ENCODE data around the gene SHC3.
"Not testable (repeated sequence)": the region's sequence is repeated elsewhere in the genome, so short reads cannot be mapped to it uniquely, and the experiment has no call there.

SHC3 gene, protein sequence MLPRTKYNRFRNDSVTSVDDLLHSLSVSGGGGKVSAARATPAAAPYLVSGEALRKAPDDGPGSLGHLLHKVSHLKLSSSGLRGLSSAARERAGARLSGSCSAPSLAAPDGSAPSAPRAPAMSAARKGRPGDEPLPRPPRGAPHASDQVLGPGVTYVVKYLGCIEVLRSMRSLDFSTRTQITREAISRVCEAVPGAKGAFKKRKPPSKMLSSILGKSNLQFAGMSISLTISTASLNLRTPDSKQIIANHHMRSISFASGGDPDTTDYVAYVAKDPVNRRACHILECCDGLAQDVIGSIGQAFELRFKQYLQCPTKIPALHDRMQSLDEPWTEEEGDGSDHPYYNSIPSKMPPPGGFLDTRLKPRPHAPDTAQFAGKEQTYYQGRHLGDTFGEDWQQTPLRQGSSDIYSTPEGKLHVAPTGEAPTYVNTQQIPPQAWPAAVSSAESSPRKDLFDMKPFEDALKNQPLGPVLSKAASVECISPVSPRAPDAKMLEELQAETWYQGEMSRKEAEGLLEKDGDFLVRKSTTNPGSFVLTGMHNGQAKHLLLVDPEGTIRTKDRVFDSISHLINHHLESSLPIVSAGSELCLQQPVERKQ
- total RNA-seq, result 0.05 to 0.44 reads per million in 2 donors

DNA sequence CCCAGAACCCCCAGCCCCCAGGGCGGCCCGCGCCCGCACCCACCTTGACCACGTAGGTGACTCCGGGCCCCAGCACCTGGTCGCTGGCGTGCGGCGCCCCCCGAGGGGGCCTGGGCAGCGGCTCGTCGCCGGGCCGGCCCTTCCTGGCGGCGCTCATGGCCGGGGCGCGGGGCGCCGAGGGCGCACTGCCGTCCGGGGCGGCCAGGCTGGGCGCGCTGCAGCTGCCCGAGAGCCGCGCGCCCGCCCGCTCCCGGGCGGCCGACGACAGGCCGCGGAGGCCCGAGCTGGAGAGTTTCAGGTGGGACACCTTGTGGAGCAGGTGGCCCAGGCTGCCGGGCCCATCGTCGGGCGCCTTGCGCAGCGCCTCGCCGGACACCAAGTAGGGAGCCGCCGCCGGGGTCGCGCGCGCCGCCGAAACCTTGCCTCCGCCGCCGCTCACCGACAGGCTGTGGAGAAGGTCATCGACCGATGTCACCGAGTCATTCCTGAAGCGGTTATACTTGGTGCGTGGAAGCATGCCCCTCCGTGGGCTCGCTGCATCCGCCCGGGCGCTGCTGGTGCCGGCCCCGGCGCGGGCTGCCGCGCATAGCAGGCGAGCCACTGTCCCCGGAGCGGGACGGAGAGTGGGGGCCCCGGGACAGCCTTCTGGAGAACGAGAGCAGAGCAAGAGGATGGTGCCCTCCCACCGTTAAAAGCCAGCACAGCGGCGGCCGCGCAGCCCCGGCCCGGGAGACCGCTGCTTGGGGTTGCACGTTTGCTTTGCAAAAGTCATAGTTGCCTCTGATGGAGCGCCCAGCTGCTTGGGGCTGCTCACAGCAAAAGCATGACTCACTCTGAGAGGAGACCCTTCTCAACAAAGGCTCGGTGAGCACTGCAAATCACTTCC, at the start of gene SHC3:
TSS of gene SHC3 (minus strand) at position 875 of the 886 bp plus-strand sequence. CDS start at position 517, 358 bp downstream.
- DNase-seq, result no peak

DNA sequence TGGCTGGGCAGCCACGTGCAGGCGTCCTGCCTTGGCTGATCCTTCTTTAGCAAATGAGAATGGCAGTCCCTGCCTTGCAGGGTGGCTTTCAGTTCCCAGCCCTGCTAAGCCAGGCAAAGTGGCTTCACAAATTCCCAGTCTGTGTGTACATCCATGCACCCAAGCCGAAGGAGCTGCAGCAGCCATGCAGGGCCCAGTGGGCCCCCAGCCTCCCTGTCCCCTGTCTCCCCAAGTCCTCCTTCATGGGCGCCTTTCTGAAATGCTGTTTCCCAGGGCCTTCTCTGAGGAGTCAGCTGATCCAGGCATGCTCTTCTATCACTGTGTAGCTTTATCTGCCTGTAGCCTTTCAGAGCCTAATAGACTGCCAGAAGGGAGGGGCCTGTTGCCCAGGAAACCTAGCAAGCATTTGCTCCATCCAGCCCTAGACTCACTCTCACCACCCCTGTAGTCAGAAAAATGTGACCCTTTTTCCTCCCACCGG, 47.4 kb upstream of the SHC3 start:
- no peak for DNase-seq

DNA sequence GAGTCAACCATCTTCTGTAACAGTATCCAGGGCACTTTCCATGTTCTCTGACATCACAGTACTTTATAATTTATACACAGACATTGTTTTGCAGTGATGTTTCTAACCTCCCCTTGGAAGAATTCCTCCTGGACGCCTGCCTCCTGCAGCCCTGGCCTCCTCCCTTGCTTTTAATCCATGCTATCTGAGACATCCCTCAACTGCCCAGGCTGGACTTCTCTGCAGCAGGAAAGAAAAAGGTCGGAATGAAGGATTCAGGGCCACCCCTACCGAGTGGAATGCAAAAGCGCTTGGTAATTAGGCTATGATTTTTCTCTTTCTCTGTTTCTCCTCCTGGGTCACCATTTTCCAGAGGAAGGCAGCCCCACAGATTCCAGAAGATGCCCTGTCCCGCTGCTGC, 47.0 kb upstream of the SHC3 start:
- no peak for DNase-seq

DNA sequence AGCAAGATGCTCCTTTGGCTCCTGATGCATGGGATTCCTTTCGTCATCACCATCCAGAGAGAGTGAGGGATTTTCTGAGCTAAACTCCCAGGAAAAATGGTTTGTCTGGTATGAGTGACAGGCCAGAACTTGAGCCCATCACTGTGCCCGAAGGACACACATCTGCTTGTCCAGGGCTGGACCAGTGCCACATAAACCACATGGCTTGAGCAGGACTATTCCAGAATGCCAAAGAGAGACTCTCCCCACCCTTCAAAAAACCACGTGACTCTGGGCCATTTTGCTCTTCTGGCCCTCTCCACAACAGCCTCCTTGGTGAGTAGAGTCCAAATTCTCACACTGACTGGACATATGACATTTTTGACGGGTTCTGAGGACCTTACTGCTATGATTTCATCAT, 46.4 kb upstream of the SHC3 start:
- no peak for DNase-seq

DNA sequence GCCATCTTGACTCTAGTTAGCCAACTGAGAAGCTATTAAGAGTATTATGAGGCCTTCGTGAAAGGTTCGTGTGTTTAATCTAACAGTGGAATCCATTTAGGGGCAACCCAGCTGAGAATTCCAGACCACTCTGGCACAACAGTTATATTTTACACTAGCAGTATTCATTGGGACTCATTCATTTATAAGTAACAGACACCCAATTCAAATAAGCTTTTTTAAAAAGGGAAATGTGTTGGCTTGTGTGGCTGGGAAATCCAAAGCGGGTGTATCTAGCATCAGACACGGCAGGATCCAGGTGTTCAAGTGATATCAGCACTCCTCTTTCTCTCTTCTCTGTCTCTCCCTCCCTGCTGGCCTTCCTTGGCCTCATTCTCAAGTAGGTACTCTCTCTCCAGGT, 46.0 kb upstream of the SHC3 start:
- DNase-seq, result no peak

DNA sequence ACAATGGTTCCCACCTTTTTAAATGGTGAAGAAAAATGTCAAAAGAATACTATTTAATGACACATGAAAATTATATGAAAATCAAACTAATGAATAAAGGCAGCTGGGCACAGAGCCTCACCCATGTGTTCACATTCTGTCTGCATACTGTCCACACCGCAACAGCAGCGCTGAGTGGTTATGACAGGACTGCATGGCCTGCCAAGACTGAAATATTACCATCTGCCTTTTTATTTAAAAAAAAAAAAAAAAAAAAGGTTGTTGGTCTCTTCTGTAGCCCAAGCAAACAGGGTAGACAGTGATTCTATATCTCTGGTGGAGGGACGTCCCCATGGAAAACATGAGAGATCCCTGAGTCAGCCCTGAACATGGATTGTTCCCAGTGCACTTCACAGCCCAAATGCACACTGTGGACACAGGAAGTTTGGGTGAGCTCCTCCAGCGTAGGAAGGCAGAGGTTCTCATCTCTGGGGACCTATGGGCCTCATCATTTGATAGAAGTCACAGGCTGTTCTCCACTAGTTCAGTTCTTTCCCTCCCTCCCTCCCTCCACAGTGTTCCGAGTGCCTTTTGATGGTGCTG, 44.9 kb upstream of the SHC3 start:
- DNase-seq, result no peak

DNA sequence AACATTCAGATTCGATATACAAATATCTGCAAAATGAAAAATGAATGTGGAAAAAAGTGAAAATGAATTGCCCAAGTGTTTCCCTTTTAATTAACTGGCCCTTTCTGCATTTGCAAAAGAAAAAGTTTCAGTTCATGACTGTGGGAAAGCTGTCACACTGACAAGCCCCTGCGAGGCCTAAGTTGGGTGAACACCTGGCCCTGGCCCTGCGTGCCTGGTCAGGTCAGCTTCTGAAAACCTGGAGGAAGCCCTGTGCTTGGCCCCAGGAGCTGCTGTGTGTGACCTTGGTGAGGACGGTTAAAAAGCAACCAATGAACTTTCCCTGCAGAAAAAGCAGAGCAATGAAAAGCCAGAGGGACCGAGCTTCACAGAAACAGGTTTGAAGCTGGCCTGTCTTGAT, 41.0 kb upstream of the SHC3 start:
- no peak for DNase-seq

DNA sequence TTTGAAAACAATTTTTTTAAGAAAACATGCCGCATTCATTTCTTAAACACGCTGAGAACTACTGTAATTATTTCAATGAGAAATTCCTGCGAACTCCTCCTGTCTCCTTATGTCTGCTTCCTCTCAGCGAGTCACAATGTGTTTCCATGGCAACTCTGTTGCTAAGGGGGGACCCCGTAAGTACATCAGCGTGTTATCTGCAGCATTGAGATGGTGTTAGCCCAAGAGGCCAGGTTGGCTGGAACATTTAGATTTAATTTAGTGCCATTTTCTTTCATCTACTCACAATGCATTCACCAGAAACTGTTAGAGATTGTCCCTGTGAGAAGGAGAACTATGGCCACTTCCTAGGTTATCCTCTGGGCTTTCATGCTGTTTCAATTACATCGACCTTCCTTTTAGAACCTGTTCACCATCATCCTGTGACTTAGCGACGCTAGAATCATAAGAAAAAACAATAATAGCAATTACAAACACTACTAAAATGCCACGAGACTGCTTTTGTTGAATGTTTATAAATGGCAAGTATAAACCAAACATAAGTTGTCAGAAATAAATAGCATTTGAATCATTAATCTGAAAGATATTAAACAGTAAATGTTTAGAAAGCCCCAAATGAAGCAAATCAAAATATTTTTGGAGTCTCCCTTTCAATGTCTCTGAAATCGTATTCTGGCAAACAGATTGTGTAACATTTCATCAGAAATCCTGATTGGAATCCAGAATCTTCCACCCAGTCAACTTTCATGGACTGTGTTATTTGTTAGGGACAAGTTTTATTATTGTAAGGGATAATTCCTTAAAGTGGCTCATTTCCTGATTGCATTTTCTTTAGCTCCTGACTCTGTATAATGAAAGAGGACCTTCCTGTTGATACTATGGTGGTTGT, 39.7 kb upstream of the SHC3 start:
- DNase-seq, result no peak

DNA sequence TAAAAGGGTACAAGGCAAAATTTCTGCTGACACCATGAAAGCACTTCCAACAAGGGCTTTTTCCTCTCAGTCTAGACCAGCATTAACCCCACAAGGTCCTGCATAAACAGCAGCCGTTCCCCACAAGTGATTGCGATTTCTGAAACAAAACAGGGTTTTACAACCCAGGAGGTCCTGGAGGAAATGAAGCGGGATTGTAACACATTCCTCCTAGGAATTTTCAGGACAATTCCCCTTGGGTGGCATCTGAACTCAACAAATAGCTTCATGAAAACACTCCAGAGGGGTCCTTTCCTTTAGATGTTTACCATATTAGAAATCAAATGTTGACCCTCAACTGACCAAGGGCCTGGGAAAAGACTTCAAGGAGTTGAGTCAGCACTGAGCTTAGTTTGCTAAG, 36.7 kb upstream of the SHC3 start:
- DNase-seq, result no peak

DNA sequence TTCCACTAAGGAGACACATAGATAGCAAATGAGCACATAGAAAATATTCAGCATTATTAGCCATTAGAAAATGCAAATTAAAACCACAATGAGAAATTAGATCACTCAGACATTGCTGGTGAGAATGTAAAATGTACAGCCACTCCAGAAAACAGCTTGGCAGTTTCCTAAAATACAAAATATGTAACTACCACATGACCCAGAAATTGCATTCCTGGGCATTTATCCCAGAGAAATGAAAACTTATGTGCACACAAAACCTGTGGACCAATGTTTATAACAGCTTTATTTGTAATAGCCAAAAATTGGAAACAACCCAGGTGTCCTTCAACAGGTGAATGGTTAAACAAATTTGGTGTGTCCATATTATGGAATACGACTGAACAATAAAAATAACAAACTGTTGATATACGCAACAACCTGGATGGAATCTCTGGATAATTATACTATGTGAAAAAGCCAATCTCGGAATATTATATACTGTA, 34.8 kb upstream of the SHC3 start:
- no peak for DNase-seq

DNA sequence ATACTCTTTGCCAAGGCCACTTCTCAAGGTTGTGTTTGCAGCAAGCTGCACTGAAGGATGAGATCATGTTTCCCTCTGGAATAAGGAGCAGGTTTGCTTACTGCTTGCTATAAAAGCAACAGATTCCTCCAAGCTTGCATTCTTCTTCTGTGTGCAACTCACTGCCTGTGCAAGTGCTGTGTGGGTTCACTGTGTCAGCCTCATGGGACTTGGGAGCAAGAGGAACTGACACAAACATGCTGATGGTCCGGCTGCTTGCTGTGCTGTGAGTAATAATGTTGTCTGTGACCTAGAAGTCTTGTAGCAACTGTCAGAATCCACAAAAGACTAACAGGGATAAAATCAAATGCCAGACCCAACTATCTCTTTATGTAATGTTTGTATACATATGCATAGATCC, 33.6 kb upstream of the SHC3 start:
- no peak for DNase-seq

DNA sequence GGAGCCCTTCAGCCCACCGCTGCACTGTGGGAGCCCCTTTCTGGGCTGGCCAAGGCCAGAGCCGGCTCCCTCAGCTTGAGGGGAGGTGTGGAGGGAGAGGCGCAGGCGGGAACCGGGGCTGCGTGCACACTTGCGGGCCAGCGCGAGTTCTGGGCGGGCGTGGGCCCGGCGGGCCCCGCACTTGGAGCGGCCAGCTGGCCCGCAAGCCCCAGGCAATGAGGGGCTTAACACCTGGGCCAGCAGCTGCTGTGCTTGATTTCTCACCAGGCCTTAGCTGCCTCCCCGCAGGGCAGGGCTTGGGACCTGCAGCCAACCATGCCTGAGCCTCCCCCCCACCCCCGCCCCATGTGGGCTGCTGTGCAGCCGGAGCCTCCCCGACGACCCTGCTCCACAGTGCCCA, 30.7 kb upstream of the SHC3 start:
- DNase-seq, result not testable (repeated sequence)

DNA sequence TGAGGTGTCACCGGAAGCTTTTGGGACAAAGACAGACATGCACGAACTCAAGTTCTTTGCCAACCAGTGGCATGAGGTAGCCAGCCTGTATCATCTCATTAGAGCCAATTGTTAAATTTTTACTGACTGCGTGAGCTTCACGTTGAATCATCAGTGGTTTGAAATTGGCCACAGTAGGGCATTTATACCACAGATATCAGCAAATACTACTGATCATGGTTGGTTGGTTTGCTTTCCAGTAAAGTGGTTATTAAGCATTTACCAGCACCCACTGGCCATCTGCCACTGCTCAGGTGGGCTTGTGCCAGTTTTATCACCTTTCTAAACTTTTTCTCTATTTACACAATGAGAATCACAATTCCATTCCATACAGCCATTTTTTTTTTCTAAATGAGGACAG, 28.4 kb upstream of the SHC3 start:
- DNase-seq, result no peak

DNA sequence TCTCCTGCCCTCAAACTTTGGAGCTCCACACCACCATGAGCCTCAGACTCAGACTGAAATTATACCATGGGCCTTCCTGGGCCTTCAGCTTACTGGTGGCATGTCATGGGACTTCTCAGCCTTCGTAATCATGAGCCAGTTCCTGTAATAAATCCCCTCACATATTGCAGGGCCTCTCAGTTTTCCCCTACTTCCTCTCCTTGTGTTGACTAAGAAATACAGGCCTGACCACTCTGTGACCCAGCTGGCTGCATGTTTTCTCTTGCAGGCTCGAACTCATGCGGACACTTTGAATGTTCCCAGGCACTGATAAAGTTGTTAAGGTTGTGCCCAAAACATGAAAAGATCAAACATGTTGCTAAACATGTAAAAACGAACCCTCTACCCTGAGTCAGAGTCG, 26.2 kb upstream of the SHC3 start:
- DNase-seq, result no peak

DNA sequence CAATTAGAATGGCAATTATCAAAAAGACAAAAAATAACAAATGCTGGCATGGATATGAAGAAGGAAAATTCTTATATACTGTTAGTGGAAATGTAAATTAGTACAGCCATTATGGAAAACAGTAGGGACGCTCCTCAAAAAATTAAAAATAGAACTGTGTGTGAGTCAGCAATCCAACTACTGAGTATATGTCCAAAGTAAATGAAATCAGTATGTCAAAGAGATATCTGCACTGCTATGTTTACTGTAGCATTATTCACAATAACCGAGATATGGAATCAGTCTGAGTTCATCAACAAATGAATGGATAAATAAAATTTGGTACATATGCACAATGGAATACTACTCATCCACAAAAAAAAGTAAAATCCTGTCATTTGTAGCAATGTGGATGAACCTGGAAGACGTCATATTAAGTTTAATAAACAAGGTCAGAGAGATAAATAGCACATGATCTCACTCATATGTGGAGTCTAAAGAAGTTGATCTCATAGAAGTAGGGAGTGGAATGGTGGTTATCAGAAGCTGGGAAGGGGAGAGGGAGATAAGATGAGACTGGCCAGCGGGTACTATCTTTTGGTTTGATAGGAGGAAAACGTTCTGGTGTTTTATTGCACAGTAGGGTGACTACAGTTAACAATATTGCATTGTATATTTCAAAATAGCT, 16.6 kb upstream of the SHC3 start:
- no peak for DNase-seq

DNA sequence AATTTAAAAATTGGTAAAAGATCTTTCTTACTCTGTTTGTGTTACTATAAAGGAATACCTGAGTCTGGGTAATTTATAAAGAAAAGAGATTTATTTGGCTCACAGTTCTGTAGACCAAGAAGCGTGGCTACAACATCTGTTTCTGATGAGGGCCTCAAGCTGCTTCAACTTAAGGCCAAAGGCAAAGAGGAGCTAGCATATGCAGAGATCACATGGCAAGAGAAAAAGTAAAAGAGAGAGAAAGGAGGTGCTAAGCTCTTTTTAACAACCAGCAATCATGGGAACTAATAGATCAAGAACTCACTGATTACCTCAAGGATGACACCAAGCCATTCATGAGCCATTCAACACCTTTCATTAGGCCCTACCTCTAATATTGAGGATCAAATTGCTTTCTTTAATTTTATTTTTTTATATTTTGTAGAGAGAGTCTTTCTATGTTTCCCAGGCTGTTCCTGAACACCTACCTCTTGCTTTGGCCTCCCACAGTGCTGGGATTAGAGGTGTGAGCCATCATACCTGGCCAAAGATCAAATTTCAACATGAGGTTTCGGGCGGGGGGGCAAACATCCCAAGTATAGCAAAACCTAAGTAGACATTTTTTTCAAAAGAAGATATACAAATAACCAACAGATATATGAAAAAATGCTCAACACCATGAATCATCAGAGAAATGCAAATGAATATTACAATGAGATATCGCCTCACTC, 16.0 kb upstream of the SHC3 start:
- no peak for DNase-seq

DNA sequence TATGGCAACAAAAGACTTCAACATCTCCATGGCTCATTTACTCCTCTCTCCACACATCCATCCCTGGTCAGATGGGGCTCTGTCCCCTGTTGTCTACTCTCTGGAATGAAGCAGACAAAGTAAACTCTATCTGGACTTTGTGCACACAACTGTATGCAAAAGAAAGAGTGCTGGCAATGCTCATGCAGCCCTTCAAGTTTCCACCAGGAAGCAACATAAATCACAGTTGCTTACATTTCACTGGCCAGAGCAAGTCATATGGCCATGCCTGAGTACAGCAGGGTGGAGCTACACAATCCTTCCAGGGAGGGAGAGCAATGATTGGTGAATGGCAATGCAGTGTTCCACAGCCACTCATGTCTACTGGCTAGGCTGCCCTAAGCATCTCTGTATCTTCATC, 12.4 kb upstream of the SHC3 start:
- no peak for DNase-seq

DNA sequence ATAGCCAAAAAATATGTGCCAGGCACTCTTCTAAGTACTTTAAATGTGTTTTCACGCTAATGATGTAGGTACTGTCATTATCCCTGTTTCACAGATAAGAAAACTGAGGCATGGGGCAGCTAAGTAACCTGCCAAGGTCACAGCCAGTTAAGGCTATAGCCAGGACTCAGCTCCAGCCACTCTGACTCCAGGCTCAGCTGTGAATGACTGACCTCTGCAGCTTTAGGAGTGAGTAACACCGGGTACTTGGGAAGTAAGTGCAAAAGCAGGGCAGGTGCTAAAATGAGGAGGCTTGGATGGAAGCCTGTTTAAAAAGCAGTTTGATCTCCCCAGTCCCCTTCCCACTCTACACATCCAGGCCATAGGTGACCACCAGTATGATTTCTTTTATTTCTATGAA, 10.6 kb upstream of the SHC3 start:
- no peak for DNase-seq

DNA sequence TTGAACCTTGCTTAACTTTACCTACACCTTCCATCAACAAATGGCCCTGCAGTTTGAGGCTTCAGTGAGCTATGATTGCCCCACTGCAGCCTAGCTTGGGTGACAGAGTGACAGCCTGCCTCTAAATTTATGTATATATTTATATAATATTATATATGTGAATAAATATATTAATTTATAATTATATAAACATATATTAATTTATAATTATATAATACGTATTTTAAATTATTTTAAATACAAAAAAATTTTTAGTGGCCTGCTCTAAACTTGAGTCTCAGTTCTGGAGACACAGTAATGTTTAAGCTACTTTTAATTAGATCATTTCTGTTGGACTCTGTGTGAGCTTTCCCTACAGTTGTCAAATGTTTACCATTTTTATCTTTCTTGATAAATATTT, 9.3 kb upstream of the SHC3 start:
- DNase-seq, result no peak

DNA sequence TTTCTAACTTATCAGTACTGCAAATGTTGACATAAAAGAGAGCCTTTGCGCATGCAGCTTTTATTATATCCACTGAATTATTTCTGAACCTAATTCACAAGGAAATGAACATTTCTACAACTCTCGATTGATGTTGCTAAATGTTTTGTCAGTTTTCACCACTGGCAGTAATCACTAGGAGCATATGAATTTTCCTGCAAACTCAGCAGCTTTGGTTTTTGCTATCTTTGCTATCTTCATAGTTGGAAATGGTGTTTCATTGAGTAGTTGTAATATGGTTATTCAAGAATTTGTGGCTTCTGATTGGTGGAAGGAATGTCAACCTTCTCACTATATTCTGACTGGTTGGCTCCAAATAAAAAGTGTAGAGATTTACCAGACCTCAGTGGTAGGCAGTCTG, 8.9 kb upstream of the SHC3 start:
- DNase-seq, result no peak

DNA sequence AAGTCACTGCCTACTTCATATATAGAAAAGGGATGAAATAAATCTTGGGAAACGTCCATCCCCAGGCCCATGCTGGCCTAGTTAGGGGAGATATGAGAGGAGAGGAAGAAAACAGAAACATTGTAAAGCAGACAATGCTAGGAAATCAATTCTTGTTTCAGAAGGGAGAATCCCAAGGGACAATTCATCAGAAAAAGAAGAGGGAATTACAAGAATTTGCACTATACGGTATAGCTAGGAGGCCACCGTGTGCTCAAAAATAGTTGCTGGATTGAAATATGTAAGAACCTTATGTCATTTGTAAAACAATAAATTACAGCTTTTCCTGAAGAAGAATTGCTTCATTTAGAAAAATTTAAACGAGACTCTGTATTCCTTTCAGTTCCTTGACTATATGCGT, 8.3 kb upstream of the SHC3 start:
- DNase-seq, result no peak
